Loucy (cell line): ENCODE data around the gene CD300E.

Experiments
- H2AFZ ChIP-seq: fragments of 200-600 bp; sonication (generic); 2 replicates; pipeline ENCODE4 v1.6.0; 2016; ENCODE audit warnings: antibody characterized with exemption, mild to moderate bottlenecking, low read length, moderate library complexity
- H3F3A ChIP-seq: fragments of 200-600 bp; 2 replicates; pipeline ENCODE4 v1.6.0; 2016; ENCODE audit warnings: antibody characterized with exemption, low read depth, mild to moderate bottlenecking
- H3K27me3 ChIP-seq: fragments of 200-600 bp; sonication (generic); 2 replicates; pipeline ENCODE4 v1.6.1; 2014; ENCODE audit warnings: low read length, mild to moderate bottlenecking; ENCODE audit not compliant: insufficient read depth, poor library complexity, severe bottlenecking
- H3K36me3 ChIP-seq: fragments of 200-600 bp; sonication (generic); 2 replicates; pipeline ENCODE4 v1.6.1; 2016; ENCODE audit warnings: low read length; ENCODE audit not compliant: insufficient read depth
- H3K4me1 ChIP-seq: fragments of 200-600 bp; sonication (generic); 2 replicates; pipeline ENCODE4 v1.5.1; 2014; ENCODE audit warnings: low read length, mild to moderate bottlenecking; ENCODE audit not compliant: insufficient read depth, poor library complexity, severe bottlenecking
- H3K4me2 ChIP-seq: fragments of 200-600 bp; sonication (generic); 2 replicates; pipeline ENCODE4 v1.6.0; 2014; ENCODE audit warnings: antibody characterized with exemption, low read length, low read depth, mild to moderate bottlenecking; ENCODE audit not compliant: poor library complexity, severe bottlenecking
- H3K4me3 ChIP-seq: fragments of 200-600 bp; sonication (generic); 2 replicates; pipeline ENCODE4 v1.5.1; 2014; ENCODE audit warnings: low read length, mild to moderate bottlenecking, mixed read lengths; ENCODE audit not compliant: poor library complexity, severe bottlenecking
- H3K79me2 ChIP-seq: fragments of 200-600 bp; sonication (generic); 2 replicates; pipeline ENCODE4 v1.6.1; 2014; ENCODE audit warnings: low read length; ENCODE audit not compliant: insufficient read depth
- H3K9ac ChIP-seq: fragments of 200-600 bp; sonication (generic); 2 replicates; pipeline ENCODE4 v1.6.0; 2014; ENCODE audit warnings: mild to moderate bottlenecking, low read depth, low read length, moderate library complexity; ENCODE audit not compliant: poor library complexity, severe bottlenecking
- H3K9me2 ChIP-seq: fragments of 200-600 bp; sonication (generic); replicated peaks from 2 replicates; pipeline ENCODE4 v1.6.1; 2016; ENCODE audit warnings: low read depth, low read length, mixed read lengths
- H3K9me3 ChIP-seq: fragments of 200-600 bp; sonication (generic); 2 replicates; pipeline ENCODE4 v1.6.1; 2014; ENCODE audit warnings: mild to moderate bottlenecking, antibody characterized with exemption, low read length, low read depth; ENCODE audit not compliant: insufficient read depth
- H4K20me1 ChIP-seq: fragments of 200-600 bp; sonication (generic); 2 replicates; pipeline ENCODE4 v1.6.0; 2014; ENCODE audit warnings: antibody characterized with exemption, low read length, mild to moderate bottlenecking; ENCODE audit not compliant: insufficient read depth, poor library complexity, severe bottlenecking
- CTCF ChIP-seq: fragments of 200-600 bp; sonication (generic); conservative IDR thresholded peaks from 2 replicates; pipeline ENCODE4 v1.5.1; 2014; ENCODE audit warnings: mild to moderate bottlenecking, antibody characterized with exemption, low read length
- EZH2phosphoT487 ChIP-seq: fragments of 200-600 bp; IDR thresholded peaks from 2 replicates; pipeline ENCODE4 v1.6.1; 2018; ENCODE audit warnings: antibody characterized with exemption, mild to moderate bottlenecking, moderate library complexity, borderline replicate concordance

Gene CD300E

GRCh38 chr17:74643826-74644225, 20.3 kb upstream of the CD300E start:
- Histone ChIP-seq H3K27me3 (no peaks in the 10 kb centered on the region), H3K4me2 (no peak overlapping the region), H4K20me1 (no peaks in the 10 kb centered on the region), H3K9me3 (no peaks in the 10 kb centered on the region), H3K9me2 (no peaks in the 10 kb centered on the region), H3K36me3 (no peaks in the 10 kb centered on the region), H3K9ac (no peak overlapping the region), H3K79me2 (no peaks in the 10 kb centered on the region), H3K4me3 (no peak overlapping the region), H3F3A (no peaks in the 10 kb centered on the region), H3K4me1 (peaks cover 25% of the 10 kb centered on the region), H2AFZ (no peak overlapping the region)
- TF ChIP-seq CTCF (no peak), EZH2phosphoT487 (no peak)

GRCh38 chr17:74642995-74643394, 19.5 kb upstream of the CD300E start:
- TF ChIP-seq EZH2phosphoT487 (no peak), CTCF (no peak)
- no peaks in the 10 kb centered on the region for H3K9me3 ChIP-seq
- no peaks in the 10 kb centered on the region for H3K27me3 ChIP-seq
- H4K20me1 ChIP-seq, result no peaks in the 10 kb centered on the region
- H3K36me3 ChIP-seq, result no peaks in the 10 kb centered on the region
- H3K79me2 ChIP-seq, result no peaks in the 10 kb centered on the region
- H3F3A ChIP-seq, result no peaks in the 10 kb centered on the region
- no peak overlapping the region for H3K4me3 ChIP-seq
- no peak overlapping the region for H3K9ac ChIP-seq
- peaks cover 25% of the 10 kb centered on the region for H3K4me1 ChIP-seq
- no peaks in the 10 kb centered on the region for H3K9me2 ChIP-seq
- H3K4me2 ChIP-seq, result no peak overlapping the region
- no peak overlapping the region for H2AFZ ChIP-seq

GRCh38 chr17:74642556-74642955, 19.0 kb upstream of the CD300E start:
- Histone ChIP-seq H3K9ac (no peak overlapping the region), H3K4me1 (peaks cover 25% of the 10 kb centered on the region), H4K20me1 (no peaks in the 10 kb centered on the region), H3K27me3 (no peaks in the 10 kb centered on the region), H3K79me2 (no peaks in the 10 kb centered on the region), H2AFZ (no peak overlapping the region), H3K4me2 (no peak overlapping the region), H3K9me2 (no peaks in the 10 kb centered on the region), H3K36me3 (no peaks in the 10 kb centered on the region), H3K4me3 (no peak overlapping the region), H3K9me3 (no peaks in the 10 kb centered on the region), H3F3A (no peaks in the 10 kb centered on the region)
- TF ChIP-seq CTCF, result no peak
